Ectodermal cell (in vitro differentiated cells): ENCODE results near the gene DNAH7.

Source experiments
- H3K27ac ChIP-seq: 2 replicates; pipeline ENCODE4 v1.7.0; 2013; ENCODE audit warnings: mild to moderate bottlenecking, low read depth, low read length; ENCODE audit not compliant: insufficient read depth, poor library complexity, severe bottlenecking
- H3K27me3 ChIP-seq: 2 replicates; pipeline ENCODE4 v1.7.0; 2013; ENCODE audit warnings: mild to moderate bottlenecking, low read length; ENCODE audit not compliant: insufficient read depth, control insufficient read depth, poor library complexity, severe bottlenecking
- H3K36me3 ChIP-seq: one replicate; pipeline ENCODE4 v1.7.0; 2013; ENCODE audit warnings: low read length; ENCODE audit not compliant: control insufficient read depth, insufficient read depth
- H3K4me1 ChIP-seq: one replicate; pipeline ENCODE4 v1.7.0; 2013; ENCODE audit warnings: low read length; ENCODE audit not compliant: control insufficient read depth, insufficient read depth
- H3K4me3 ChIP-seq: 2 replicates; pipeline ENCODE4 v1.7.0; 2013; ENCODE audit warnings: low read depth, low read length, control low read depth; ENCODE audit not compliant: insufficient read depth
- H3K9me3 ChIP-seq: 2 replicates; pipeline ENCODE4 v1.7.0; 2013; ENCODE audit warnings: mild to moderate bottlenecking, low read length, moderate library complexity; ENCODE audit not compliant: control insufficient read depth
- WGBS, 2 experiments: methylation state at CpG; one replicate each; pipeline ENCODE4 v1.1.7; 2013; ENCODE audit warnings: missing lambda C conversion rate in 2 of 2; 5-methylcytosine and 5-hydroxymethylcytosine counted together

The DNAH7 gene

DNA sequence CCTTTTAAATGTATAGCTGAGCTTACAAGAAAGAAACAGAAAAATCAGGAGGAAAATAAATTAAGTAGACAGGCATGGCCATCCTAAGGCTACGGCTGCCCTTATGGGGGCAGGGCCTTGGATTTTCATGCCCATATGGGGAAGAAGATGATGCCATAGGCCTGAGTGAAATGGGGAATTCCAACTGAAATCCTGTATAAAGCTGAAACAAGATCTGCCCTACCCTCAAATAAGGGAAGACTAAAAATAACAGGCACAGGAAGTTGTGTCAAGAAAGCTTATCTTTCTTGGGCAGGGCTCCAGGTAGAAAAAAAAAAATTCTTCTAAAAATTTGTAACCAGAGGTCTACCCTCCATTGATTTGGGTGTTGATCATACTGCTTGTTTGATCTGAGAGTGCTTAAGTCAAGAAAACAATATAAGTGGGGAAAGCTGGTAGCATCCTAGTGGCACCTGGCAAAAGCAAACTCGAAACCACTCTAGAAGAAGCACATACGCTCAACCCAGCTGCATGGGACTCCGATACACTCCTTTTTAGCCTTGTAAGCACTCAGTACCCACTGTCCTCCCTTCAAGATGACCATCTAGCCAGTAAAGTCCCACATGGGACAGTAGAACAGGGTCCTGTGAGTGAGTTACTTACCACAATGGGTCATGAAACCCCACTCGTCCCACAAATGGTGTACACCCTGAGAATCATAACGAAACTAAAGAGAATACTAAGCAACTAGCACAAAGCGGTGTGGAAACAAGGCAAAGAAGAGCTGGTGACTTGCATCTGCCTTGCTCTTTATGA lies 22.3 kb downstream of the DNAH7 start:
- Histone ChIP-seq H3K4me1 (no peaks in the 10 kb centered on the region), H3K36me3 (no peaks in the 10 kb centered on the region), H3K9me3 (no peaks in the 10 kb centered on the region), H3K4me3 (no peak overlapping the region), H3K27me3 (no peaks in the 10 kb centered on the region), H3K27ac (no peak overlapping the region)
- WGBS, 2 experiments = 93 to 94% methylated on average over 7 of the region's 7 CpGs

DNA sequence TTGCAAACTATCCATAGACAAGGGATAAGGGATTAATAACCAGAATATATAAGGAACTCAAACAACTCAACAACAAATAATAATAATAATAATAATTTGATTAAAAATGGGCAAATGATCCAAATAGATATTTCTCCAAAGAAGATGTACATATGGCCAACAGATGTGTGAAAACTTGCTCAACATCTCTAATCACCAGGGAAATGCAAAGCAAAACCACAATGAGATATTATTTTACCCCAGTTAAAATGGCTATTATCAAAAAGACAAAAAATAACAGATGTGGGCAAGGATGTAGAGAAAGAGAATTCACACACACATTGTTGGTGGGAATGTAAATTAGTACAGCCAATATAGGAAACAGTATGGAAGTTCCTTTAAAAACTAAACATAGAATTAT lies 26.9 kb downstream of the DNAH7 start:
- H3K9me3 ChIP-seq = no peaks in the 10 kb centered on the region
- H3K27ac ChIP-seq = no peak overlapping the region
- no peaks in the 10 kb centered on the region for H3K27me3 ChIP-seq
- H3K36me3 ChIP-seq = no peaks in the 10 kb centered on the region
- no peaks in the 10 kb centered on the region for H3K4me1 ChIP-seq
- H3K4me3 ChIP-seq = no peak overlapping the region

DNA sequence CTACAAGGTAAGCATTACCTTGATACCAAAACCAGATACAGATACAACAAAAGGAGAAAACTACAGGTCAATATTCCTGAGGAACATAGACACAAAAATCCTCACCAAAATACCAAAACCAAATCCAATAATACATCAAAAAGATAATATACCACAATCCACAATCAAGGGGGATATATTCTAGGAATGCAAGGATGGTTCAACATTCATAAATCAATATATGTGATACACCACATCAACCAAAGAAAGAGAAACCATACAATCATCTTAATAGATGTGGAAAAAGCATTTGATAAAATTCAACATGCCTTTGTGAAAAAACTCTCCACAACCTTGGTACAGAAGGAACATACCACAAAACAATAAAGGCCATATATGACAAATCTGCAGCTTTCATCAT lies 28.4 kb downstream of the DNAH7 start:
- Histone ChIP-seq H3K27ac (no peak overlapping the region), H3K27me3 (no peaks in the 10 kb centered on the region), H3K9me3 (no peaks in the 10 kb centered on the region), H3K4me3 (no peak overlapping the region), H3K4me1 (no peaks in the 10 kb centered on the region), H3K36me3 (no peaks in the 10 kb centered on the region)

DNA sequence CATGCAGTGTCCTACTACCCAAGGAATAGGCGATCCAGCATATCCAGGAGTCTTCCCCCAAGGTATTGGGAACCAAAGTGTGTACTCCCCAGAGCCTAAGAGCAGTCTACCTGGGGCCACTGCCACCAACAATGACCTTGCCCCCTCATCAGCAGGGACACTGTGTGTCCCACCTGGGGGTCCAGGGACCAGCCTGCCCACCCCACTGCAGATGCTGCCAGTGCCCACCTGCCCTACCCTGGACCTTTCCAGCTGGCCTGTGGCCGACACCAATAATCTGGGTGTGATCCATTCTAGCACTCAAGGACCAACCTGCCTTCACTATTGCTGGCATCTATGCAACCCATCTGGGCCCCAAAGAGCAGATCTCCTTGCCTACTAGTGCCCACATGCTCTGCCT lies 32.2 kb downstream of the DNAH7 start:
- Histone ChIP-seq H3K4me1 (no peaks in the 10 kb centered on the region), H3K27ac (no peak overlapping the region), H3K4me3 (no peak overlapping the region), H3K36me3 (no peaks in the 10 kb centered on the region), H3K27me3 (no peaks in the 10 kb centered on the region), H3K9me3 (no peaks in the 10 kb centered on the region)
- WGBS, 2 experiments = 89 to 91% methylated on average over 2 of the region's 2 CpGs

DNA sequence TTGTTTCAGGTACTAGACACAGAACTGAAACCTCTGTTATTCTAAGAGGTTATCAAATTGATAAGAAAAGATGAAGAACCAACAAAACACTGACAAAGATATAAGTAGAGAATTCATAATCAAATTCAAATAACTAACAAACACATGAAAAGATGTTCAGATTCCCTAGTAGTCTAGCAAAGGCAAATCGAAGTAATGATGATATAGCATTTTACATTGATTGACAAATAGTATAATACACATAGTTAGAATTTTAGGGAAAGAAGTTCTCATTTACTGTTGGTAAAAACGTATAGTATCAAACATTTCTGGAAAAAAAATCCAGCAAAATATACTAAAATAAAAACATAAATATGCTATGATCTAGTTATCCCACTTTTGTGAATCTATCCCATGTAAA lies 50.6 kb downstream of the DNAH7 start:
- H3K4me3 ChIP-seq = no peak overlapping the region
- no peaks in the 10 kb centered on the region for H3K4me1 ChIP-seq
- no peak overlapping the region for H3K27ac ChIP-seq
- no peaks in the 10 kb centered on the region for H3K36me3 ChIP-seq
- WGBS, 2 experiments = no CpG with 5 or more reads among the region's 2 CpGs
- H3K27me3 ChIP-seq = no peaks in the 10 kb centered on the region
- H3K9me3 ChIP-seq = no peaks in the 10 kb centered on the region

DNA sequence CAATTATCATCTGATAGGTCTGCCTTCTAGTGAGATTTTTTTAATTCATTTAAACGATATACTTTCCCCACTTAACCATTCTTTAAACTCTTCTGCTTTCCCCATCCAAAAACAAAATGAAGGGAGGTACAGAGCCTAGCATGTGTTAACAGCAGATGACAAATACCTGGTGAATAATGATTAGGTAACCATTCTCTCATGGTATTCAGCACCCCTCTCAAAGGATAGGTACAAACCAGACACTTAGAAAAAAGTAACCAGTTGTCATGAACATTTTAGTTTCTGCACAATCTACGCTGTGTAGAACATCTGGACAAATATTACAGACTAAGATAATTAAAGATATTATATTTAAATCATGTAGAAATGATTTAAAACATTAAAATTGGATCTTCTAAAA lies 56.3 kb downstream of the DNAH7 start:
- Histone ChIP-seq H3K27me3 (no peaks in the 10 kb centered on the region), H3K36me3 (no peaks in the 10 kb centered on the region), H3K27ac (no peak overlapping the region), H3K9me3 (no peaks in the 10 kb centered on the region), H3K4me1 (no peaks in the 10 kb centered on the region), H3K4me3 (no peak overlapping the region)
- WGBS, 2 experiments = 86 to 90% methylated on average over 1 to 2 of the region's 2 CpGs

DNA sequence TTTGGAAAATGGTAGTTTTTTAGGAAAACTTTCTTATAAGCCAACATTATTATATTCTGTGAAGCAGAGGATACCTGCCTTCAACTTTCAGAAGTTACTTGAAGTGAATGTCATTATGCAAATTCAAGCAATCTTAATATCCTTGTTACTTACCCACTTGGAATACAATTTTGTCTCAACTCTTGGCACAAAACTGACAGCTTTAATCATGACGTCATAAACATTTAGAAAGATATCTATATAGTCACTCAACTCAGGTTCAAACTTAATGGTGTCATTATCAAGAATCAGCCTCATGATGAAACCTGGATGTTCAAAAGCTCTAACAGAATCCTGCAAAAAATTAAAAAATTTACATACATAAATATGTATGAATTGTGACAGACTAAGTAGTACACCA lies 68.1 kb downstream of the DNAH7 start:
- WGBS, 2 experiments = 91 to 100% methylated on average over 1 of the region's 1 CpG
- H3K36me3 ChIP-seq = no peaks in the 10 kb centered on the region
- no peaks in the 10 kb centered on the region for H3K27me3 ChIP-seq
- no peak overlapping the region for H3K4me3 ChIP-seq
- H3K27ac ChIP-seq = no peak overlapping the region
- H3K4me1 ChIP-seq = no peaks in the 10 kb centered on the region
- H3K9me3 ChIP-seq = no peaks in the 10 kb centered on the region

DNA sequence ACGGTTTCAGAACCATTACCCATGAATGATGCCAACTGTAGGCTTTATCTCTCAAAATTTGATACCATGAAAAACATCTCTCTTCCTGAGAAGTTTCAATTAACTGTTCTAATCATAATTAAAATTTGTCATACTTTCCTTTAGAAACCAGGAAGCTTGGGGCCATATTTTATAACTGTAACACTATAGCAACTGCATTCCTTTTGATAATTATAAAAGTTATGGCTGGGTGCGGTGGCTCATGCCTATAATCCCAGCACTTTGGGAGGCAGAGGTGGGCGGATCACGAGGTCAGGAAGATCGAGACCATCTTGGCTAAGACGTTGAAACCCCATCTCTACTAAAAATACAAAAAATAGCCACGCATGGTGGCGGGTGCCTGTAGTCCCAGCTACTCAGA lies 70.6 kb downstream of the DNAH7 start:
- no peaks in the 10 kb centered on the region for H3K4me1 ChIP-seq
- H3K27ac ChIP-seq = no peak overlapping the region
- no peak overlapping the region for H3K4me3 ChIP-seq
- no peaks in the 10 kb centered on the region for H3K9me3 ChIP-seq
- 85 to 91% methylated on average over 8 of the region's 8 CpGs for WGBS, 2 experiments
- H3K27me3 ChIP-seq = no peaks in the 10 kb centered on the region
- H3K36me3 ChIP-seq = no peaks in the 10 kb centered on the region

DNA sequence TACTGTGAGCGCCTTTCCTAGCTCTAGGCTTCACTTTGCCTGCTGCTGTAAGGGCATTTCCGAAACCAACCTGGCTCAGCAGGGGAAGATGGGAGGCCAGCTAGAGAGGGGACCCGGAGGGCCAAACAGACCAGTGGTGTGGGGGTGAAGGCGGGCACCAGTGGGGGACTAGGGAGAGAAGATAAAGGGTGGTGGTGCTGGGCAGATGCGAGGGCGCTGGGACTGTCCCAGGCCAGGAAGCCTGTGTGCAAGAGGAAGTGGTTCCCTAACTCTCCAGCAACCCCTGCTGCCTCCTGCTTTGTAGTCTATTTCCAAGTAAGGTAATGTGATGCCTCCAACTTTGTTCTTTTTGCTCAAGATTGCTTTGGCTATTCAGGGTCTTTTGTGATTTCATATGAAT lies 73.1 kb downstream of the DNAH7 start:
- H3K36me3 ChIP-seq = no peaks in the 10 kb centered on the region
- no peaks in the 10 kb centered on the region for H3K9me3 ChIP-seq
- WGBS, 2 experiments = 83 to 90% methylated on average over 6 of the region's 6 CpGs
- H3K27ac ChIP-seq = no peak overlapping the region
- H3K4me3 ChIP-seq = no peak overlapping the region
- H3K27me3 ChIP-seq = no peaks in the 10 kb centered on the region
- no peaks in the 10 kb centered on the region for H3K4me1 ChIP-seq

DNA sequence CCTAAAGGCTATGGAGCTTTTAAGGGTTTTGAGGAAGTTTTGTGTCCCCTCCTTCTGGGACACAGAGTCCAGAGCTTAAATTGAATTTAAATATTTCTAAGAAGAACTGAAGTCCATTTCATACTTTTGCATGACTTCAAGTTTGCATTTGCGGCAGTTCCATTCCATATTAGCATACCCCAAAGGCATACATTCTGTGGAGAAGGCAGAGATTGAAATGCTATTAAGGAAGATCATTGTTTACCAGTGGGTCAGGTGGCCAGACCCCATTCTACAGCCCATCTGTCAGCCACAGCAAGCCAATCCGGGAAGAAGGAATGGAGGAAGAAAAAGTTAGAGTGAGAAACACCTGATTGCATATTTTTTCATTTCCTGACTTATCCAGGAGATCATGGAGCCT lies 75.0 kb downstream of the DNAH7 start:
- Histone ChIP-seq H3K4me3 (no peak overlapping the region), H3K9me3 (no peaks in the 10 kb centered on the region), H3K4me1 (no peaks in the 10 kb centered on the region), H3K27me3 (no peaks in the 10 kb centered on the region), H3K27ac (no peak overlapping the region), H3K36me3 (no peaks in the 10 kb centered on the region)
- 91 to 92% methylated on average over 1 to 2 of the region's 2 CpGs for WGBS, 2 experiments

DNA sequence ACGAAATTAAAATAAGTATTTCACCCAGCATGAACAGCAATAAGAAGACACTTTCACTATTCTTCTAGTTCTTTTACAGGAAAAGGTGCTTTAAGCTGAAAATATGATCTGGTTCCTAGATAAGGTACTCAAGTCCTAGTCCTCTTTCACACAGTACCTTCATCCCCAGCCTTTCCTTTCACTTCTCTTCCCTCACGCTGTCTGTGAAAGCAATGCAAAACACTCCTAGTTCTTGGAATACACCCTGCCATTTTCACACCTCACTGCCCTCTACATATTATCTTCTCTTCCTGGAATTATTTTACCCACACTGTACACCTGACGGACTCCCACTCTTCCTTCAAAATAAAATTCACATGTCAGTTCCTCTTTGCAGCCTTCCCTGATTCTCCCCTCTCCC lies 82.9 kb downstream of the DNAH7 start:
- no peak overlapping the region for H3K4me3 ChIP-seq
- WGBS, 2 experiments = 87 to 93% methylated on average over 2 to 3 of the region's 3 CpGs
- no peak overlapping the region for H3K27ac ChIP-seq
- no peaks in the 10 kb centered on the region for H3K9me3 ChIP-seq
- H3K36me3 ChIP-seq = no peaks in the 10 kb centered on the region
- H3K4me1 ChIP-seq = no peaks in the 10 kb centered on the region
- no peaks in the 10 kb centered on the region for H3K27me3 ChIP-seq
